Measurements from ENCODE around the gene PRCC.
"Not testable (repeated sequence)": the region's sequence is repeated elsewhere in the genome, so short reads cannot be mapped to it uniquely, and the experiment has no call there.

The PRCC gene

DNA sequence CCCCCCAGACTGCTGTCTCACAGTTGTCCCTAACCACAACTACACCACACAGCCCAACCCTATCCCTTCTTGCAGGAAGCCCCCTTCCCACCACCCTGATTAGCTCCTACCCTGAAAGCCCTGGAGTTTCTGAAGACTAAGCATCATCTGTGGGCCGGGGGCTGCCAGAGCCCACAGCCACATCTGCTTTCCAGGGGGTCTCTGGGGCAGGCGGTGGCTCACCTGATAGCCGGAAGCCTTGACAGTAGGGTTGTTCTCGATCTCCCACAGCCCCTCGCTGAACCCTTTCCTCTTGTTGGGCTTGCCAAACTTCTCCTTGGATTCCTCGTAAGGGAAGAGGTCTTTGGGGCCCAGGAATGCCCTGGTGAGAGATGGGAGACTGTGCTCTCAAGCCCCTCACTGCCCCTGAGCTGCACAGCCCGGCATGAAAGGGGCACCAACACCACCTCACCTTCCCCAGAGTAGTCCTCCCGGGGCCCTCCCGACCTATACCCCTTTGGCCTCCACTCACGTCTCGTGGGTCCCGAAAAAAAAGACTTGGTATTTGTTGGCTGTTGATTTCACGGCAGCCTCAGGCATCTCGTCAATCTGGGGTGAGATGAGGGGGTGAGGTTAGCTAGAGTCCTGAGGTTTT, 22.4 kb upstream of the PRCC start:
- DNase-seq (ENCODE audit: low read depth in 3 of 3) = no peak

DNA sequence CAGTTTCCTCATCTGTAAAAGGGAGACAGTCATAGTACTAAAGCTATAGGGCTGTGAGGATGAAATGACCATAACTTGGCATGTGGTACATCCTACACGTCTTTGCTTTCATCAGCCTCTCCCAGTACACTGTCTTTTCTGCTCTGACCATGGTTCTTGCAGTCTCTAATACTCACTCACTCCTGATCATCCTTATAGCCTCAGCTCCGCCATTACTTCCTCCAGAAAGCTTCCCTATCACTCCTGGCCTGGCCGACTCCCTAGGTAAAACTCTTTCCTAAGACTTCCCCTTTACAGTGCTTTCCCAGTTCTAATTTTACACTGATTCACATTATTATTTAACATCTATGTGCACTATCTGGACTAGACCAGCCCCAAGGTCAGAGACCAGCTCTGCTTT, 21.5 kb upstream of the PRCC start:
- DNase-seq (ENCODE audit: low read depth in 3 of 3) = no peak

DNA sequence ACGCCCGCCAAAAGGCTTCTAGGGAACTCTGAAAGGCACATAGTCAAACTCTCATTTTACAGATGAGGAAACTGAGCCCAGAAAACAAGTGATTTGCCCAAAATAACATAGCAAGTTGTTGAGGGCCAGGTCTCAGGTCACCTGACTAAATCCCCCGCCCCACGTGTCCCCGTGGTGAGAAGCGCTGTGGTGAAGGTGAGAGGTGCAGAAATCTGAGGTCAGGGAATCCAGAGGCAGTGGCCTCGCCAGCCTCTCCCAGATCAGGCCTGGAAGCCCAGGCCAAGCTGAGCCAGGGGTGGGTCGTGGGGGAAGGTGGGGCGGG, 21.0 kb upstream of the PRCC start:
- no peak for DNase-seq (ENCODE audit: low read depth in 3 of 3)

DNA sequence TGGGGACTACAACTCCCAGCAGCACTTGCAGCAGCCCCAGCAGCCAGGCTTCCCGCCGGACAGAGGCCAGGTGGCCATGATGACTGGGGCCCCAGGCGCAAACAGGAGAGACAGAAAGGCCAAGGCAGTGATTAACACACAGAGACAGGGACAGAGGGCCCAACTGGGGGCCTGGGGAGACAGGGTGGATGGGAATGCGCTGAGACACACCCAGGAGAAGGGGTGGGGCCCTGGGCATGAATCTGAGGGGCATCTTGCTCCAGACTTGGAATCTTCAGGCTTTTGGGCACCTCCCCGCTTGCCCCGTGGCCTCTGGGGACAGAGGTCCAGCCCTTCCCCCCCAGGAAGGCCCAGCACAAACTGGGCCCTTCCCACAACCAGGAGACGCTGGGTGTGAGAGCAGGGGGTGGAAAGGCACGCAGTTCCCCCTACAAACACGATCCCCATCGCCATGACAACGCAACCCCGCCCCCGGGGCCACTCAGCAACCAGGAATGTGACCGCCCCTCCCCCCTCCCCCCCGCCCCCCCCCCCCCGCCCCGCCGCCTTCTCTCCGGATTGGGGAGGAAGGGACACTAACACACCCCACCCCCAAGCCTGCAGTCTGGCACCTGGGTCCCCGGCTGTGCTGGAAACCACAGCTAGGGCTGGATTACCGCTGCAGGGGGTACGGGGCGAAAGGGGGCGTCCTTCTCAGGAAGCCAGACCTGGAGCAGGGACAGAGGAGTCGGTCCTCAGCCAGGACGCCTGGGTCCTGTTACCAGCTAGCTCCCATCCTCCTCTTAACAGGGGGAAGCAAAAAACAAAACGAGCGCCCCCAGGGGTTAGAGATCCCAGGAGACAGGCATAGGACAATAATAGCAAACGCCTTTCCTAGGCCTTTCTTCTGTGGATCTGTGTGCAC, 20.4 kb upstream of the PRCC start:
- DNase-seq (ENCODE audit: low read depth in 3 of 3) = no peak

DNA sequence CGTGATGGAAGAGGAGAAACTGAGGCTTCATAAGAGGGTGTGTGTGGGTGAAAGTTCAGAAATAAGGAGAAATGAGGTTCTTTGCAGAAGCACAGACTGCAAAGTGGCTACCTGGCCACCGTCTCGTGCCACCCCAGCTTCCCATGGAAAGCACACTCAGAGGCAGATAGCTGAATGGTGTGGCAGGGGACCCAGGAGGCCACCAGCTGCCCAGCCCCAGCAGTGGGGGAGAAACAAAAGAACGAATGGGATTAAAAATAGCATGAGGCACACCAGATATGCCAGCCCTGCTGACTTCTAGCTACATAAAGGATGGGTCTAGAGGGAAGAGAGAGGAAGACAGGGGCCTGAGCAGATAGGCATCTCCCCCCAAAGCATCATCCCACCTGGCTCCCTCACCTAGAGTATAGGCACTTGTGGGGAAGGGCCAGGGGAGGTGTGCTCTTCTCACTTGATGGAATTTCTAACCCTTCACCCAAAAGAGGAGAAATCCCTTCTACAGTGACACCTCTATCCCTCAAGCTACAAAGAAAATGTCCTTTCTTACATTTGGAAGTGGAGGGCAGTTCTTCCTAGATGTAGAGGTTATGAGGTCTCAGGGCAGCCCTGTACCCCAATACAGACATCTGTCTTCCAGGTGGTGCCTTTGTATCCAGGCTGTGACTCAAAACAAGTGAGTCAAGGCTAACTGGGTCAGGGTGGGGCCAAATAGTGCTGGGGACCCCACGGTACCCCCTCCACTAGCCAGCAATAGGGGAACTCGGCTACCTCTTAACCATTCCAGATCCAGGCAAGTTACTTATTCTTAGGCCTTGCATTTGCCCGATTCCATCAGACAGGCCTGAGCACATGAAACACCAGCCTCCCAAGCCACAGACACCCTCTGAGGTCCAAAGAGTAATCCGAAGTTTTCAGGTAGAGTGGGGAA, 19.3 kb upstream of the PRCC start:
- no peak for DNase-seq (ENCODE audit: low read depth in 3 of 3)

DNA sequence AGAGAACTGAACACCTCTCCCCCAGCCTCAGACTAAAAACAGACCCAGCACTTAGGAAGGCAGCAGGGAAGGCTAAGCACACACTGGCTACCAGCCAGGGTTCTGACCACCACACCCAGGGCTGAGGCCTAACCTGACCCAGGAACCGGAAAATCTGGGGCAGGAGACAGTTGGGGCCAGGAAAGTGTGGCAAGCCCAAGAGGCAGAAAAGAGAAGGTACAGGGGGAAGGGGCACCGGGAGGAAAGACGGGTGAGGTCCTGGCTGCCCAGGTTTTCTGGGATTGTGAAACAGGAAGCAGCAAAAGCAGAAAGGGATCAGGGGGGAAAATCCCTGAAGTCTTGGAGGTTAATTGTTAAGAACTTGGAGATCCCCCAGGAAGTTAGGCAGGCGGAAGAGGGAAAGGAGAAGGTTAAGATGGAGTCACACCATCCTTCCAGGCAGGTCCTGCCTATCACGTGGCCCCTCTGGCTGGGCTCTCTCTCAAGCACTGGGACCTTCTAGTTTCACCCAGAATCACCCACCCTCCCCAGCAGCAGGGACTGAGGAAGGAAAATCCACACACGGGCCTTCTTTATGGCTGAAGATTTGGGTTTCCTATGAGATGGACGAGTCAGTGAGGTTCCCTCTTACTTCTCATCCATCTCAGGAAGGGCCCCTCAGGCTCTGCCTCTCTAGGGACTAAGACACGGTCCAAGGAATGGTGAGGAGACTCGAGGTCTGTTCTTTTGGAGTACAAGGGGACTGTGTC, 18.5 kb upstream of the PRCC start:
- no peak for DNase-seq (ENCODE audit: low read depth in 3 of 3)

DNA sequence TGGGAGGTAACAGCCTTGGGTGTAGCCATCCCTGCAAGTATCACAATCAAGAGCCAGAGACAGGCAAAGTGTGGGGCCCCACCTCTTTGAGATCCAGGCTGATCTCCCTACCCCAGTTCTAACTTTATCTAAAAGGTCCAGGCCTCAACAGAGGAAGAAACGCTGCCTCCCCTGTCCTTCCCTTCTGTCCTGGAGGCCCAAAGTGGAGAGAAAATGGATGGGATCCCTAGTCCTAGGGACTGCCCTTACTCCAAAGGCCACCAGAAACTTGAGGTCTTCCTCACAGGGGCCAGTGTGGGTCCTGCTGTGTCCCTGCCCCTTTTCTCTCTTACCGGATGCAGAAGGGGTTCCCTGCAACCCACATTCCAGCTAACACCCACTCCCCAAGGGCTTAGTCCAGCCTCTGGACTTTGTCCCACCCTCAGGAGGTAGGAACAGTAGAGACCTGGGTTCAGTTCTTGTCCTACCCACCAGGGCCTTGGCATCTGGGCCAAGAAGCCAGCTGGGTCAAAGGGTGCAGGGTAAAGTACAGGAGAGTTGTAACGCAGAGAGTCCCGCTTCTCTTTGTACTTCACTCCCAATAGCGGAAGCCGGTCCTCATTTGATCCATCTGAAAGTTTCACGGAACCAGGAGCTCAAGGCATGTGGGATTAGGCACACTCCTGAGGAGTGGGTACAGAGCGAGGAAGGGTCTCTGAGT, 17.8 kb upstream of the PRCC start:
- DNase-seq (ENCODE audit: low read depth in 3 of 3) = no peak

DNA sequence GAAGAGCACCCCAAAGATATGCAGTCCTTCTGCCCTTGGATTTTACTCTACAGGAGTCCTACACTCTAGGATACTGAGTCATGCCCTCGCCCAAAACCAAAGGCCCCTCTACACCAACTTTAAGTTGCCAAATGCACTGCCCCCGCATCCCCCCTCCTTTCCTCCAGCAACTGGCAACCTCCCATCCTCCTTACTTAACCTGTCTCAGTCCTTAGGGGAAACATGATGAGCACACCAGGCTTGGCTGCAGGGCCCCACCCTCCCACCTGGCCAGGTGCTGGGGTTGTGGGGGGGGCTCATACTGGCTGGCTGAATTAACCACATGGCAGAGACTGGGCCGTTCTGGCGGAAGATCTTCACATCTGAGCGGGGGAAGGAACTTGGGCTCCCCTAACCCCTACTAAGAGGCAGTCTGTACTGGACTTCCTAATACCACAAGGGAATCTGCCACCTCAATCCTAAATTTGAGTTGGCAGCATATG, 17.1 kb upstream of the PRCC start:
- peak in 1 of 3 experiments; percentile 47 for DNase-seq (ENCODE audit: low read depth in 3 of 3)

DNA sequence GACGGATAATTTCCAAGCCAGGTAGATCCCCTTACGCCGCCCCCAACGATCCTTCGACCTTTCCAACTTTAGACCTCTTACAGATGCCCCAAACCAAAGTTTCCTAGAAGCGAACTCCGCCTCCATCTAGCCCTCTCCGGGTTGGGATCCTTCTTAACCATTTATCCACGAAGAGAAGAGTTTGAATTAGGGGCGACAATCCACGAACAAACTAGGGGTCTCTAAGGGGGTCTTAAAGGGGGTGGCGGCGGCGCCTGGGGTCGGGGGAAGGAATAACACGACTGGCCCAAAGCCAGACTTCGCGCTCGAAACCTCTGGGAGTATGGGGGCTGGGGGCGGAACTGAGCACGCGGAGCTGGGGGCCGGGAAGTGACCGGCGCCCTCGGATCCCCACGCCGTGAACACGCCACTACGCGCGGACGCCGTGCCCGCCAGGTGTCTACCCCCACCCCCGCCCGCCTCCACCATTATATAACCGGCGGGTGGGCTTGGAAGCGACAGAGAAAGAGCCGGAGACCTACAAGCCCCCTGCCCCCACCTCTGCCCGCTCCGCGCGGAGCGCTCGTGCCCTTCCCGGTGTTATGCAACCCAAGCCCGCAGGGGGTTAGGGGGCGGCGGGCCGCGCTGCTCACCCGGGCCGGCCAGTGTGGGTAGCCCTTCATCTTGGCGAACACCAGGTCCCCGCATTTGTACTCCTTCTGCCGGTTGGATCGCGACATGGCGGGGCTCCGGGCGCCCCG, 16.5 kb upstream of the PRCC start:
- DNase-seq (ENCODE audit: low read depth in 3 of 3) = no peak

DNA sequence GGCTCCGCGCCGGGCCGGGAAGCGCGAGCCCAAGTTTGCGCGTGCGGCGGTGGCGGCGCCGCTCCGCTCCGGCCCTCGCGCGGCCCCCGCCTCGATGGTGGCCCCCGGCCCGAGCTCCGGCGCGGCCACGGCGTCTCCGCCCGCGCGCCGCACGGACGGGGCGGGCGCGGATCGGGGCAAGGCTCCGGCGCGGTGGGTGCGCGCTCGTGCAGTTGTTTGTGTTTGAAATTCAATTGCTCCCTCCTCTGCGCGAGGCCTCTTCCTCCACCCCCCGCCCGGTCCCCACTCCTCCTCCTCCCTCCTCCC, 15.9 kb upstream of the PRCC start, which contains the start of gene HDGF:
TSS of gene HDGF (minus strand) at position 225 of the 306 bp plus-strand sequence. CDS start 246 bp downstream, outside the sequence.
- no peak for DNase-seq (ENCODE audit: low read depth in 3 of 3)

DNA sequence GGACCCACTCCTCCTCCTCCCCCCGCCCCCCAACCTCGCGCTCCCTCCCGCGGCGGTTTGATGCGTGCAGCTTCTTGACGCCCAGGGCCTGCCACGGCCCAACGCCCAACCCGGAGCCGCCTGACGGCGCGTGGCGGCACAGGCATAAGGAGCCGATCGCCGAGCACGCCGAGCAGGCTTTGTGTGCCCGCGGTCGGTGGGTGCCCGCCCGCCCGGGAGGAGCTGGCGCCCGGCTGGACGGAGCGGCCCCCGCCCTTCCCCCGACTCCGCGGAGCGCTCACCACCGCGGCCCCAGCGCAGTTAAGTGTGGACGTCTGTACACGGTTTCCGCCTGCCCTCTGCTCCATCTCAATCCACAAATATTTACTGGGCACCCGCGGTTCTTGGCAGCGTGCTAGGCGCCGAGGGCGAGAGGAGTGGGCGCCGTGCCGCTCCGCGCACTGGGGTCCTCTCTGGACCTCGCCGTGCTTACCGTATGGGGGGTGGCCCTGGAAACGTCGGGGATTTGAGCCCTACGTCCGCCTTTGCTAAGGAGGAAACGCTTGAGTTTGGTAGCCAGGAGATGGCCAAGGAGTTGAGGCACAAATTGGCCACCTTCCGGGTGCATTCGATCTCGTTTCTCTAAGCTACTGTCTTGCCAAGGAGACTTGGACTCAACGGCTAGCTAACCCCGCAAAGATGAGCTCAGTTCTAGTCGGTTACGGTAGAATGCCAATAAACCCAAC, 15.4 kb upstream of the PRCC start:
- peak; percentile 93 to 96 (median 96) for DNase-seq (ENCODE audit: low read depth in 3 of 3)

DNA sequence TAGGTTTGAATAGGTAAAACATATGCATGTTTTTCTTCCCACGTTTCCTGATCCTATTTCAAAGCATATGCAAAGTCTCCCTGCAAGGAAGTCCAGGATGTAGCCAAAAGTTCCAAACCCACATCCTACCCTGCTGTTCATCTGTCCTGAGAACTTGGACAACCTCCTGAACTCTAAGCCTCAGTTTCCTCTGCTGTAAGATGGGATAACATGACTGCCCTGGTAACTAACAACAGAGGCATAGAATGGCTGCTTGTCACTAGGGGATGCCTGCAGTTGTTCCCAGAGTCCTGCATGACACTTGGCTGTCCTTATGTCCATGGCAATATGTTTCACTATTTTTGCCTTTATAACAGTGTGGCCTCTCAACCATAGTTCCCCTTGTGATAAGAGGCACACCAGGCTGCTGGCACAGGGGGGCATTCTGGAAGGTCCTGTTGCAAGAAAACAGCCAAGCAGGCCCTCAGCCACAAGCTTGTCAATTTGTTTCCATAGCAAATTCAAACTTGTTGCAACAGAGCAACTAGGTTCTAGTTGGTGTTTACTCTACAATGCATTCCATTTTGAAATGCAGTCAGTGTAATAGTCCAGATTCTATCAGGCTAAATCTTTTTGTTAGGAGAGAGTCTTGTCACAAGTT, 14.4 kb upstream of the PRCC start:
- no peak for DNase-seq (ENCODE audit: low read depth in 3 of 3)

DNA sequence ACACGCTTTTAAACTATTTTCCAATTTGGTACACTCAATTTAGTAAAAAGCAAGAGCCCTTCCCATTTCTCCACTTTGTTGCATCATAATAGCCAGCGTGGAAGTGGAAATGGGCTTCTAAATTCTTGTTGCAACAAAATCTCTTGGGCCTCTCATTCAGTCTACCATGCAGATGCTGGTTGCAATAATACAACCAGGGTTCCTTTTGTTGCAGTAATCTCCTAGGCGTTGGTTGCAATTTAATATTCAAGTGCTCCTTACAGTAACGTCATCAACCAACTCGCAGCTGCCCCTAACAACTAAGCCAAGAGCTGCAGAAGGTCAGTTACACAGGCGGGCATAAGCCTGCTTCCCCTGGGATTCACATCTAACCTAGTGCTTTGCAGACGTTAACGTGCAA, 13.1 kb upstream of the PRCC start:
- DNase-seq (ENCODE audit: low read depth in 3 of 3) = no peak

DNA sequence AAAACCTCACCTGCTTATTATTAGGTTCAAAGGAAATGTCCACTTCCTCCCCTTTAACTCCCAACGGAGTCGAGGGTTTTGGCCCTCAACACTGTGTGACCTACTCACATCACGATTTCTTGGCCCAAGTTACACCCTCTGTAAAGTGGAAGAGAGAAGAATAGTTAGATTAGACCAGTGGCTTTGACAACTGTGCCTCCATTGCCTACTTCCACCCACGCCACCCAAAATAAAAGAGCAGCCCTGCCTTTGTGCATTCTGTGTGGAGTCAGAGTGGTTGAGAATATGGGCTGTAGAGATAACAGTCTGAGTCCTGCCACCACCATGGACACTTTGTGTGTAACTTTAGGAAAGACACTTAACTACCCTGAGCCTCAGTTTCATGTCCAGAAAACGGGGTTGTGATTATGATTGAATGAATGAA, 11.8 kb upstream of the PRCC start:
- no peak for DNase-seq (ENCODE audit: low read depth in 3 of 3)

DNA sequence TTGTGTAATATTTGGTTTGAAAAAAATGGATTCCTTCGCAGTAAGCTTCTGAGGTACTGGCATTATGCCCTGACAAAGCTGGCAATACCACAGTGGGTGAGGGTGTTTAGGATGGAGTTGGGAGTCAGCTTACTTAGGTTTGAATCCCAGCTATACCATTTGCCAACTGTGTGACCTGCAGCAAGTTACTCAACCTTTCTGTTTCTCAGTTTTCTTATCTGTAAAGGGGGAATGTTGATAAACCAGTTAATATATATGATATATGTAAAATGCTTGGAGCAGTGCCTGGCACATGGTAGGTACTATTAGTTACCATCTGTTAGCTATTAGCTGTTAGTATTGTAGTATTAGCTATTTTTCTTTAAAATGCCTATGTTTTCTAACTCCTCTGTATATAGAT, 11.0 kb upstream of the PRCC start:
- DNase-seq (ENCODE audit: low read depth in 3 of 3) = no peak

DNA sequence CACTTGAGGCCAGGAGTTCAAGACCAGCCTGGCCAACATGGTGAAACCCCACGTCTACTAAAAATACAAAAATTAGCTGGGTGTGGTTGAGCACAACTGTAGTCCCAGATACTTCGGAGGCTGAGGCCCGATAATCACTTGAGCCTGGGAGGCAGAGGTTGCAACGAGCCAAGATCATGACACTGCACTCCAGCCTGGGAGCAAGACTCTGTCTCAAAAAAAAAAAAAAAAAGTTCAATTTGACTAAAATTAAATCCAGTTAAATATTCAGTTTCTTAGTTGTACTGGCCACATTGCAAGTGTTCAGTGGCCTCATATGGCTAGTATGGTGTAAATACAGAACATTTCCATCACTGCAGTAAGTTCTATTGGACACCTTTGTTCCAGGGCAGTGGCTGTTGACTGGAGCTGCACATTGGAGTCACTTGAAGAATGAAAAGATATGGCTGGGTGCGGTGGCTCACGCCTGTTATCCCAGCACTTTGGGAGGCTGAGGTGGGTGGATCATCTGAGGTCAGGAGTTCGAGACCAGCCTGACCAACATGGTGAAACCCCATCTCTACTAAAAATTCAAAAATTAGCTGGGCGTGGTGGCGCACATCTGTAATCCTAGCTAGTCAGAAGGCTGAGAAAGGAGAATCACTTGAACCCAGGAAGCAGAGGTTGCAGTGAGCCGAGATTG, 9.6 kb upstream of the PRCC start:
- DNase-seq (ENCODE audit: low read depth in 3 of 3) = not testable (repeated sequence)

DNA sequence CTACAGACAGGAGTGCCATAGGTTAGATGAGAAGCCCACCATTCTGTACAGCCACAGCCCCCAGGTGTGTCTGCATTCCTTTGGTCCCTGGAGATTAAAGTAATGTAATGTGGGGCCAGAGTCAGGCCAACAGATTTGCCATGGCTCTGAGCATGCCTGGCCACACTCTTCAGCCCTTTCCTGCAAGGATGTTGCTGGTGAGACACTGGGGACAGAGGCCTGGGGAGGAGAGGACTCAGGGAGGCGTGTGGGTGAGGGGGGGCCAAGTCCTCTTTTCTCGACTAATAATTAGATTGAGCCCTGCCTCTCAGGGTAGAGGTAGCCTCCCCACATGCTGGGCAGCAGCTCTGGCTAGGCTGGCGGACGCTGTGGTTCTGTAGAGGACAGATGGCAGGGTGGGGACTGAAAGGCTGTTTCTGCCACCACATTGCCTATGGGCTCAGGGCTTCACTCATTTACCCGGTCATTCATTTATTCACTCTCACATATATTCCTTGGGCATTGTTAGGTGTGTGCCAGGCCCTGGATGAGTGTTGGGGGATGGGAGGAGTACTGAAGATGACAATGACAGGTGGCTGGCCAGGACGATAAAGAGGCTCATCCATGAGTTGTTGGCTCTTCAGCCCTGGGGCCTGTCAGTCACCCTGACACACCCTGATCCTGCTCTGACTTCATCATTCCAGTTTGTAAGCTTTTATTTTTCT, 7.1 kb upstream of the PRCC start:
- DNase-seq (ENCODE audit: low read depth in 3 of 3) = no peak

DNA sequence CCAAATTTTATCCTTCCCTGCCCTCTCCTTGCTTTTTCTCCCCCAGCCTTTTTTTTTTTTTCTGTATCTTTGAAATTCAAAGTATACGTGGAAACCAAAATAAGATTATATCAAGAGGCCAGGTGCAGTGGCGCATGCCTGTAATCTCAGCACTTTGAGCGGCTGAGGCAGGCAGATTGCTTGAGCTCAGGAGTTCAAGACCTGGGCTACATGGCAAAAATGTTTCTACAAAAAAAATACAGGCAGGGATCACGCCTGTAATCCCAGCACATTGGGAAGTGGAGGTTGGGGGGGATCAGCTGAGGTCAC, 6.6 kb upstream of the PRCC start:
- DNase-seq (ENCODE audit: low read depth in 3 of 3) = no peak
